ENCODE data around the gene NECTIN3. TPM values are rescaled to one million over a fixed set of nuclear protein-coding genes. Genes with fewer than 3 reads are reported as not detected.

NECTIN3 gene
- total RNA-seq, 4 donors from 2014 or later, result 21.8 to 60.3 (median 45.0) TPM

DNA sequence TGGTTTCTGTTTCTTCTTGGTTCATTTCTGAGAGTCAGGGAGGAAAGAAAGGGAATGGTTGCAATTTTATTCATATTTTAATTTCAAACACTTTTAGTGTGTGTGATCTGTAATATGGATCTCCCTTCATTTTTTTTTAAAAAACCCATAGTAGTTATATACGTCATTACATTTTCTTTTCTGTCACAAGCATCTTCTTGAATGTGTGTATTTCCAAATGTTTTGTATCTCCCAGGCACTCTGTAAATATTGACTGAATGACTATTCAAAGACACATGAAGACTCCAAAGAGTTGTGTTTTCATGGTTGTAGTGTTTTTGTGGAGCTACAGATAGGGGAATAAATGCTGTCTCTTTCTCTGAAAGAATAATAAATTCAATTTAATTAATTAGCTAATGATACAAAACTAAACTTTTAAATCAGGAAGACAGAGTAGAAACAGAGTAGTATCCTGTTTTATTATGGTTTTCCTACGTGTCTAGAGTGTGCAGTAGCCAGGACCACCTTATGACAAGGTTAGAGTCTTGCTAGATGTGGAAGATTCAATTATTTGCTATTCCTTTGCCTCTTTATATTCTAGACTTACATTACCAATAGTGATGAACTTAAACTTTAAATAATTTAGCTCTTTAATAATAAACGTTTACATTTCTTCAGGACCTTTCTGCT lies 35.5 kb downstream of the NECTIN3 start:
- intact Hi-C loops (cut with DNase I; ENCODE audit: low total_unique reads), result no loop called here
- no peak overlapping the region for H3K27ac ChIP-seq
- no peaks in the 10 kb centered on the region for H3K27me3 ChIP-seq
- H3K4me3 ChIP-seq, result no peak overlapping the region
- no peaks in the 10 kb centered on the region for H3K9me3 ChIP-seq
- no peaks in the 10 kb centered on the region for H3K4me1 ChIP-seq
- TF ChIP-seq, protein P1, sequence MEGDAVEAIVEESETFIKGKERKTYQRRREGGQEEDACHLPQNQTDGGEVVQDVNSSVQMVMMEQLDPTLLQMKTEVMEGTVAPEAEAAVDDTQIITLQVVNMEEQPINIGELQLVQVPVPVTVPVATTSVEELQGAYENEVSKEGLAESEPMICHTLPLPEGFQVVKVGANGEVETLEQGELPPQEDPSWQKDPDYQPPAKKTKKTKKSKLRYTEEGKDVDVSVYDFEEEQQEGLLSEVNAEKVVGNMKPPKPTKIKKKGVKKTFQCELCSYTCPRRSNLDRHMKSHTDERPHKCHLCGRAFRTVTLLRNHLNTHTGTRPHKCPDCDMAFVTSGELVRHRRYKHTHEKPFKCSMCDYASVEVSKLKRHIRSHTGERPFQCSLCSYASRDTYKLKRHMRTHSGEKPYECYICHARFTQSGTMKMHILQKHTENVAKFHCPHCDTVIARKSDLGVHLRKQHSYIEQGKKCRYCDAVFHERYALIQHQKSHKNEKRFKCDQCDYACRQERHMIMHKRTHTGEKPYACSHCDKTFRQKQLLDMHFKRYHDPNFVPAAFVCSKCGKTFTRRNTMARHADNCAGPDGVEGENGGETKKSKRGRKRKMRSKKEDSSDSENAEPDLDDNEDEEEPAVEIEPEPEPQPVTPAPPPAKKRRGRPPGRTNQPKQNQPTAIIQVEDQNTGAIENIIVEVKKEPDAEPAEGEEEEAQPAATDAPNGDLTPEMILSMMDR (IDR thresholded peaks at IDR 0.05), result no peak
- TF ChIP-seq POLR2A (IDR thresholded peaks at IDR 0.05), result no peak
- H3K36me3 ChIP-seq, result no peaks in the 10 kb centered on the region
- no peak for DNase-seq

DNA sequence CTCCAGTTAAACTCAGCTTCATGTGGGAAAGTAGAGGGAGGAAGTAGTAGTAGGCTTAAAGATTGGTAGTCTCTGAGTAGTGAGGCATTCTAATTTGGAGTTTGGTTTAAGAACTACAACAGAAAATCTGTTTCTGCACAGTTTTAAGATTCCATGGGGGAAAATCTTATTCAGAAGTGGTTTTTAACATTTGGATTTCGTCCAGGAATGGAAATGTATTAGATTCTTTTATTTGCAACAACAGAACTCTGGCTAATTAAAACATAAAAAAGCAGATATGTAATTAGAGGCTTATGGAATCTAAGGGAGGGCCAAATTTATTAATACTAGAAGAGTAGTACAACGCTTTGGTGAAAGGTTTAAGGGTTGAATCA lies 36.0 kb downstream of the NECTIN3 start:
- intact Hi-C loops (cut with DNase I; ENCODE audit: low total_unique reads), result no loop called here
- DNase-seq, result no peak
- H3K4me3 ChIP-seq, result no peak overlapping the region
- no peak overlapping the region for H3K27ac ChIP-seq
- no peaks in the 10 kb centered on the region for H3K4me1 ChIP-seq
- H3K9me3 ChIP-seq, result no peaks in the 10 kb centered on the region
- TF ChIP-seq, protein P1 (IDR thresholded peaks at IDR 0.05), result no peak
- TF ChIP-seq POLR2A (IDR thresholded peaks at IDR 0.05), result no peak
- no peaks in the 10 kb centered on the region for H3K36me3 ChIP-seq
- no peaks in the 10 kb centered on the region for H3K27me3 ChIP-seq

DNA sequence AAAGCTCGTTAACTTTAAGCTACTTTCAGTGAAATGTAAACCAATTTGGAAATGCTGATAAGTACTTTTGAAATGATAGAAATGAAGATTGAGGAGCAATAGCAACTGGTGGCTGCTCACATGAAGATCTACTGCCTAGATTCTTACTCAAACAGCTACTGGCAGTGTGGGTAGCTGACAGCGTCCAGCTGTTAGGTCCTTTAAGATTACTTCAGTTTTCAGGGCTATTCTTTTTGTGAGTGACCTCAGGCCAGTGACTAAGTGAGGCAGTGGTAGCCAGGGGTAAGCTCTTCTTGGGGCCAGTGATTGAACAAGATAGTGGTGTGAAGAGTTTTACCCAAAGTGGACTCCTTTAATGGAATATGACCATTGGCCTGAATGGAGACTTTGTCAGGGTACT lies 41.3 kb downstream of the NECTIN3 start:
- no peaks in the 10 kb centered on the region for H3K4me1 ChIP-seq
- no peaks in the 10 kb centered on the region for H3K9me3 ChIP-seq
- no peak overlapping the region for H3K27ac ChIP-seq
- intact Hi-C loops (cut with DNase I; ENCODE audit: low total_unique reads), result no loop called here
- TF ChIP-seq POLR2A (IDR thresholded peaks at IDR 0.05), result no peak
- TF ChIP-seq, protein P1 (IDR thresholded peaks at IDR 0.05), result no peak
- no peak overlapping the region for H3K4me3 ChIP-seq
- no peak for DNase-seq
- no peaks in the 10 kb centered on the region for H3K36me3 ChIP-seq
- no peaks in the 10 kb centered on the region for H3K27me3 ChIP-seq

DNA sequence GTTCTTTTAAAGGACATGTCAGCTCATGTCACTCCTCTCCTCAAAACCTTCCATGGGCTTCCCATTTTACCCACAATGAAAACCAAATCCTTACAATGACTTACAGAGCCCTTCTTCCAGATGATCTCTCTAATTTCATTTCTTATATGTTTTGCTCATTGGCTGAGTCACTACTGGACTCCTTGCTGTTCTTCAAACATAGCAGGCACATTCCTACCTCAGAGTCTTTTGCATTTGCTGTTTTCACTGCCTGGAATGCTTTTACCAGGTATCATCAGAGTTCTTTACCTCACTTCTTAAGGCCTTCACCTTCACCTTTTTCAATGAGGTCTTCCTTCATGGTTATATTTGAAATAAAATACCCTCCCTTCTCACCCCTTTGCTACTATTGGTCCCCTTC lies 57.3 kb downstream of the NECTIN3 start:
- DNase-seq, result no peak
- Histone ChIP-seq H3K27me3 (no peaks in the 10 kb centered on the region), H3K4me1 (no peaks in the 10 kb centered on the region), H3K9me3 (no peaks in the 10 kb centered on the region), H3K4me3 (no peak overlapping the region), H3K36me3 (no peaks in the 10 kb centered on the region), H3K27ac (no peak overlapping the region)
- TF ChIP-seq, protein P1 (IDR thresholded peaks at IDR 0.05), result no peak
- no peak for TF ChIP-seq POLR2A (IDR thresholded peaks at IDR 0.05)
- intact Hi-C loops (cut with DNase I; ENCODE audit: low total_unique reads), result no loop called here

DNA sequence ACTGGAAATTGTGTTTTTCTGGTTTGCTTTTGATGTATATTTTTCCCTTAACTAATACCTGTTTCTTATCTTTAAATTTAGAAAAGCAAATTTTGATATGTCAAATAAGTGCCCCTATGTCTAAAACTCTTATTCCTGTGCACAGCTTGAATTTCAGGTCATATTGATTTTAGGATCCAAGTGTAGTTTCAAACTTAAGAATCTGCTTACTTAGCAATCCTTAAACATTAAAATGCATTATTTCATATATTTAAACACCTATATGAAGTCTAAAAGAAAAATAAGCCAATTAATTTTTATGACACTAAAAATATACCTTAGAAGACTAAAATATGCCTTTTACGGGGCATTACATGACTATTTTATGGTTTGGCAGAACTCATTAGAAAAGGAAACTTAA lies 59.2 kb downstream of the NECTIN3 start:
- no peak overlapping the region for H3K4me3 ChIP-seq
- intact Hi-C loops (cut with DNase I; ENCODE audit: low total_unique reads), result no loop called here
- H3K36me3 ChIP-seq, result no peaks in the 10 kb centered on the region
- no peak overlapping the region for H3K27ac ChIP-seq
- H3K27me3 ChIP-seq, result no peaks in the 10 kb centered on the region
- no peaks in the 10 kb centered on the region for H3K4me1 ChIP-seq
- H3K9me3 ChIP-seq, result no peaks in the 10 kb centered on the region
- no peak for DNase-seq
- no peak for TF ChIP-seq POLR2A (IDR thresholded peaks at IDR 0.05)
- TF ChIP-seq, protein P1 (IDR thresholded peaks at IDR 0.05), result no peak
